ENCODE results near the gene FAM120AOS.

FAM120AOS gene

DNA sequence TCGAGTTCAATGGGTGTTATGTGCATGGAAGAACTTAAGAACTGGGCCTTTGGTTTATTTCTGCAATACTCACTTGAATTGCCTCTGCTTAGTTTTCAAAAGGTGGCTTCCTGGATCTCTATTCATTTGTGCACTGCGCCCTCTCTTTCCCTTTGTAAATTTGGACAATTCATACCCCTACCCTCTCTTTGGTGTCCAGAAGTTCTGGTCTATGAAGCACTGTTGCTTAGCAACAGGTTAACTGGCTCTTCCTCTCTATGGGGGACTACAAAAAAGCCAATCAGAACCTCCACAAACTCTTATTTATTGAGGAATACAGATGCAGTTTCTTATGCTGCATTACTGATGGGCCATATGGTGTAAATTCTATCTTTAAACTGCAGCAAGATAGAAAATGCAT is 15.4 kb downstream of the FAM120AOS start:
- H3K4me3 ChIP-seq (ENCODE audit: control insufficient read depth, low read depth, low read length) = no peak overlapping the region
- no peak for TF ChIP-seq CTCF (conservative IDR thresholded peaks at IDR 0.05; ENCODE audit: control insufficient read depth, insufficient read depth, low read depth, low read length)
- DNase-seq (ENCODE audit: low read depth) = no peak

DNA sequence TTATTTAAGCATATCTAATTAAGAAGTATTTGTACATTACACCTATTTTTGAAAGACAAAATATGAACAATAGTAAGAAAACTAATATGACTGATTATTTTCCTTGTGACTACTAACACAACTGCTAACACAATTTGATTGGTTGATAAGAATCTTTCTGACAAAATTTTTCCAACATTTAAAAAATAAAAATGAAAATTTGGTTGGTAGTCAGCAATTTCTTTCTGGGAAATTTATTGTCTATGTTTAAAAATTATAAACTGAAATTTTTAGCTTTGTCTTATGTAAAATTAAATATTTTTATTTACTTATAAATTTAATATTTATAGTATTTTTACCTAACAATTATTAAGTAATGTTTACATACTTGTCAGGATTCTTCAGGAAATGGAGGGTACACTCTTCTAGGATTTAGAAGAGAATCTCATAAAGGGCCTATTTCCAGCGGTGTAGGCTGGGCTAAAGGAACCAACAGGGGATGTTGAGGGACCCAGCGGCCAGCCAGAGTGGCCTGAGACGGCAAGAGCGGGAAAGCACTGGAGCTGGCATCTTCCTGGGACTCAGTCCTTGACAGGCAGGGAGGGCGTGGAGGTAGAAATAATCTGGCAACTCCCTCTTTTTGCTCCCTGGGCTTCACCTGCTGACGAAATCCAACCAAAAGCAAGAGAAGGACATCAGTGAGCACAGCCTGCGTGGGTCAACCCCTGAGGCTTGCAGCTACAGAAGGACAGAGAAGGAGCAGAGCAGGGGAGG is 16.6 kb downstream of the FAM120AOS start:
- no peak for DNase-seq (ENCODE audit: low read depth)
- TF ChIP-seq CTCF (conservative IDR thresholded peaks at IDR 0.05; ENCODE audit: control insufficient read depth, insufficient read depth, low read depth, low read length) = no peak
- H3K4me3 ChIP-seq (ENCODE audit: control insufficient read depth, low read depth, low read length) = no peak overlapping the region

GRCh38 chr9:93436218-93436617 is 17.2 kb downstream of the FAM120AOS start:
- no peak for DNase-seq (ENCODE audit: low read depth)
- no peak for TF ChIP-seq CTCF (conservative IDR thresholded peaks at IDR 0.05; ENCODE audit: control insufficient read depth, insufficient read depth, low read depth, low read length)
- no peak overlapping the region for H3K4me3 ChIP-seq (ENCODE audit: control insufficient read depth, low read depth, low read length)

DNA sequence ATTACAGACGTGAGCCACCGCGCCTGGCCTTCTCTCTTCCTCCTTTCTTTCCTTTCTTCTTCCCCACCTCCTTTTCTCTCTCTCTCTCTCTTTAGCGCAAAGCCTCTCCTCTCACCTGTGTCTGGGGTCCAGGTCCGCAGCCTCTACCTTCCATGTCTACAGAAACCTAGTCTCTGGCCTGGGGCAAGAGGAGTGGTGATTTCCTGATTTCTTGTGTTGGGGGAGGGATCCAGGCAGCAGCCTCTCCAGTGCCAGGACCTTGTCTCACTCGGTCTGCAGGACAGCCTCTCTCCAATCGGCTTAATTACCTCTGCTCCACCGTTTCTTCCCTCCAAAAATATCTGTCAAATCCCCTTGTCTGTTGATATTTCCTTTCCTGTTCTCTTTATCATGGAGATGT is 18.0 kb downstream of the FAM120AOS start:
- DNase-seq (ENCODE audit: low read depth) = no peak
- TF ChIP-seq CTCF (conservative IDR thresholded peaks at IDR 0.05; ENCODE audit: control insufficient read depth, insufficient read depth, low read depth, low read length) = no peak
- H3K4me3 ChIP-seq (ENCODE audit: control insufficient read depth, low read depth, low read length) = no peak overlapping the region

GRCh38 chr9:93434056-93434455 is 19.3 kb downstream of the FAM120AOS start:
- DNase-seq (ENCODE audit: low read depth) = no peak
- no peak for TF ChIP-seq CTCF (conservative IDR thresholded peaks at IDR 0.05; ENCODE audit: control insufficient read depth, insufficient read depth, low read depth, low read length)
- no peak overlapping the region for H3K4me3 ChIP-seq (ENCODE audit: control insufficient read depth, low read depth, low read length)

DNA sequence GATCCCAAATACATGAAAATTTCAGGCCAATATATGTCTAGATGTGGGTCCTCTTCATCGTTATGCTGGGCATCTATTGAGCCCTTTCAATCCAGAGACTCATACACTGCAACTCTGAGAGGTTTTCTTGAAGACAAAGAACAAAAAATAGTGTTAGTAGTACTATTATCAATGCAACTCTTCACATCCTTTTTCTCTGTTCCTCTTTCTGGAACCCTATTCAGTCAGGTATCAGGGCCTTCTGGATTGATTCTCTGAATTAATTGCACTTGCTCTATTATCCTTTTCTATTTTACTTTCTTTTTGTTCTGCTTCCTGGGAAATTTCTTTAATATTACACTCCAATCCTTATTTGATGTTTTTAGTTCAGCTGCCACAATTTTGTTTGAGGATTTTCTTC is 20.4 kb downstream of the FAM120AOS start:
- no peak for DNase-seq (ENCODE audit: low read depth)
- no peak for TF ChIP-seq CTCF (conservative IDR thresholded peaks at IDR 0.05; ENCODE audit: control insufficient read depth, insufficient read depth, low read depth, low read length)
- no peak overlapping the region for H3K4me3 ChIP-seq (ENCODE audit: control insufficient read depth, low read depth, low read length)
